Neural crest cell (in vitro differentiated cells): ENCODE measurements around the gene BUD23. TPM values are rescaled to one million over a fixed set of nuclear protein-coding genes. Genes with fewer than 3 reads are reported as not detected.

Experiments used
- DNase-seq: peaks from one replicate; pipeline ENCODE4 v3.0.0; 2021; ENCODE audit warnings: low read depth, mixed read lengths, low spot score
- H3K27ac Mint-ChIP-seq: one replicate; pipeline ENCODE4 v1.8.0; 2021; ENCODE audit warnings: mild to moderate bottlenecking, mixed read lengths; ENCODE audit not compliant: unreplicated experiment
- H3K27me3 Mint-ChIP-seq: 2 replicates; pipeline ENCODE4 v1.8.0; 2021; ENCODE audit warnings: low read depth, mild to moderate bottlenecking, mixed read lengths
- H3K36me3 Mint-ChIP-seq: 2 replicates; pipeline ENCODE4 v1.8.0; 2021; ENCODE audit warnings: low read depth, mild to moderate bottlenecking, mixed read lengths
- H3K4me1 Mint-ChIP-seq: 2 replicates; pipeline ENCODE4 v1.8.0; 2021; ENCODE audit warnings: mixed read lengths
- H3K4me3 Mint-ChIP-seq: one replicate; pipeline ENCODE4 v1.8.0; 2021; ENCODE audit warnings: mild to moderate bottlenecking, mixed read lengths
- H3K9me3 Mint-ChIP-seq: 2 replicates; pipeline ENCODE4 v1.8.0; 2021; ENCODE audit warnings: mixed read lengths
- CTCF ChIP-seq: fragments of 200-600 bp; sonication (generic); conservative IDR thresholded peaks from 2 replicates; pipeline ENCODE4 v1.5.0; 2021; ENCODE audit warnings: antibody characterized with exemption, mild to moderate bottlenecking
- total RNA-seq: library from RNA; stranded (reverse); gene quantifications from 2 replicates; pipeline ENCODE4 v1.2.1, GENCODE V29; 2021

Gene BUD23
- total RNA-seq, 1 donor from 2014 or later = 66.9 TPM

GRCh38 chr7:73702226-73702625 lies 18.8 kb downstream of the BUD23 start:
- TF ChIP-seq CTCF = no peak
- no peak overlapping the region for H3K27ac Mint-ChIP-seq

DNA sequence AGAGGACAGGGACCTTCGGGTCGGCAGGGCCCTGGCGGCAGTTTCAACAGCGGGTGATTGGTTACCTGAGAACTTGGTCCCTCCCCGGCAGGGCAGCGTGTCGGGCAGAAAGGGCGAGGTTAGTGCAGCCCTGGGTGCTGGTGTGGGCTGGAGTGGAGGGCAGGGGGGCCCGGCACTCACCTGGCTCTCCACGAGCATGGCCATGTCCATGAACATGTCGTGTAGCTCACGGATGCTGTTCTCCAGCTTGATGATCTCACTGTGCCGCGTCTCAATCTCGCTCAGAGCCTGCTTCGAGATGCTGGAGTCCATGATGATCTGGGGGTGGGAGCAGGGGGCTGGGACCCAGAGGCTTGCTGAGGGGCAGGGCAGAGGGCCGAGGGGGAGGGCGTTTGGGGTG lies 19.3 kb downstream of the BUD23 start:
- Mint-ChIP-seq H3K9me3 (no peaks in the 10 kb centered on the region), H3K27ac (no peak overlapping the region), H3K4me1 (peaks cover 3% of the 10 kb centered on the region), H3K27me3 (no peaks in the 10 kb centered on the region), H3K4me3 (peak overlapping the region; percentile 41), H3K36me3 (peaks cover 8% of the 10 kb centered on the region)
- TF ChIP-seq CTCF = no peak
- no peak for DNase-seq

More at GRCh38 chr7:73702226-73702625, 18.8 kb downstream of the BUD23 start:
- Mint-ChIP-seq H3K4me3 (peak overlapping the region; percentile 41), H3K4me1 (peaks cover 3% of the 10 kb centered on the region), H3K27me3 (no peaks in the 10 kb centered on the region), H3K36me3 (peaks cover 10% of the 10 kb centered on the region), H3K9me3 (no peaks in the 10 kb centered on the region)
- DNase-seq = no peak

DNA sequence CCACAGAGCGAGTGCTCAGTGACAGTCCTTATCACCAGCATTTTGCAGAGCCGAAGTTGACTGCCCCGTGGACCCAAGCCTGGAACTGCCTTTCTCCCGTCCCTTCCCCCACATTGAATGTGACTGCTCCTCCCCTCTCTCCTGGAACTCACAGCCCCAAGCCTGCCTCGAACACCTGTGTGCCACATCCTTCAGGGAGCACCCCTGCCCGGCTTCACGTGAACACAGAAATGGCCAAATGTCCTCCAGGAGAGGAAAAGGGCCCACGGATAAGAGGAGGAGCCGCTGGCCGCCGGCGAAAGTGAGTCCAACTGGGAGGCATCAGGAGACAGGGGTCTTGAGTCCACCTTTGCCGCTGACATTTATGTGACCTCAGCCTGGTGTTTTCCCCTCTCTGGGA lies 19.8 kb downstream of the BUD23 start:
- Mint-ChIP-seq H3K27ac (no peak overlapping the region), H3K4me3 (no peak overlapping the region), H3K36me3 (peaks cover 8% of the 10 kb centered on the region)

GRCh38 chr7:73703757-73704639 lies 20.6 kb downstream of the BUD23 start:
- no peak for TF ChIP-seq CTCF
- no peaks in the 10 kb centered on the region for H3K9me3 Mint-ChIP-seq
- peak; percentile 65 for DNase-seq
- no peak overlapping the region for H3K27ac Mint-ChIP-seq
- peaks cover 8% of the 10 kb centered on the region for H3K36me3 Mint-ChIP-seq
- H3K4me3 Mint-ChIP-seq = no peak overlapping the region
- H3K27me3 Mint-ChIP-seq = no peaks in the 10 kb centered on the region
- H3K4me1 Mint-ChIP-seq = peaks cover 3% of the 10 kb centered on the region

More for the DNA sequence above, 19.8 kb downstream of the BUD23 start:
- DNase-seq = no peak
- no peaks in the 10 kb centered on the region for H3K27me3 Mint-ChIP-seq
- H3K9me3 Mint-ChIP-seq = no peaks in the 10 kb centered on the region
- no peak for TF ChIP-seq CTCF
- H3K4me1 Mint-ChIP-seq = peaks cover 3% of the 10 kb centered on the region

- H3K4me1 Mint-ChIP-seq = peaks cover 3% of the 10 kb centered on the region
- H3K9me3 Mint-ChIP-seq = no peaks in the 10 kb centered on the region
- DNase-seq = no peak
- no peaks in the 10 kb centered on the region for H3K27me3 Mint-ChIP-seq
- no peak overlapping the region for H3K27ac Mint-ChIP-seq
- H3K4me3 Mint-ChIP-seq = no peak overlapping the region
- TF ChIP-seq CTCF = no peak
- peaks cover 8% of the 10 kb centered on the region for H3K36me3 Mint-ChIP-seq
These were observed 21.5 kb downstream of the BUD23 start for GRCh38 chr7:73704640-73705550.
